SK-N-SH treated with all-trans-retinoic acid at 6 μM for 48 hours (cell line): ENCODE measurements around the gene HOXA13.

ENCODE experiments used
- ATAC-seq: fragments of 200-7000 bp; cut with Tn5 transposase; 3 replicates; pipeline ENCODE4 v1.9.1; 2020; ENCODE audit warnings: mild to moderate bottlenecking, moderate library complexity
- CSDC2 ChIP-seq: fragments of 250-450 bp; sonication (Bioruptor Pico); IDR thresholded peaks from 2 replicates; pipeline ENCODE4 v1.5.0; 2020; ENCODE audit warnings: mild to moderate bottlenecking, moderate library complexity
- CSRNP3 ChIP-seq: fragments of 250-450 bp; sonication (Bioruptor Pico); IDR thresholded peaks from 2 replicates; pipeline ENCODE4 v1.5.1; 2021; ENCODE audit warnings: mild to moderate bottlenecking, moderate library complexity
- ESRRG ChIP-seq: fragments of 250-450 bp; sonication (Bioruptor Pico); IDR thresholded peaks from 2 replicates; pipeline ENCODE4 v1.6.1; 2021; ENCODE audit warnings: mild to moderate bottlenecking
- OSR1 ChIP-seq: fragments of 250-450 bp; sonication (Bioruptor Pico); IDR thresholded peaks from 2 replicates; pipeline ENCODE4 v1.8.0; 2022; ENCODE audit warnings: moderate library complexity, mild to moderate bottlenecking, inconsistent platforms
- PATZ1 ChIP-seq: fragments of 250-450 bp; sonication (Bioruptor Pico); IDR thresholded peaks from 2 replicates; pipeline ENCODE4 v1.8.0; 2020; ENCODE audit warnings: mild to moderate bottlenecking, moderate library complexity, borderline replicate concordance
- POU6F1 ChIP-seq: fragments of 250-450 bp; sonication (Bioruptor Pico); IDR thresholded peaks from 2 replicates; pipeline ENCODE4 v1.8.0; 2021; ENCODE audit warnings: low read depth, mild to moderate bottlenecking, moderate library complexity, borderline replicate concordance
- PPARA ChIP-seq: fragments of 250-450 bp; sonication (Bioruptor Pico); IDR thresholded peaks from 2 replicates; pipeline ENCODE4 v1.5.0; 2020; ENCODE audit warnings: mild to moderate bottlenecking, borderline replicate concordance
- RARB ChIP-seq: fragments of 250-450 bp; sonication (Bioruptor Pico); IDR thresholded peaks from 2 replicates; pipeline ENCODE4 v1.8.0; 2021; ENCODE audit warnings: mild to moderate bottlenecking, moderate library complexity
- SNAI2 ChIP-seq: fragments of 250-450 bp; sonication (Bioruptor Pico); IDR thresholded peaks from 2 replicates; pipeline ENCODE4 v1.5.0; 2020; ENCODE audit warnings: mild to moderate bottlenecking, moderate library complexity
- TCF4 ChIP-seq: fragments of 250-450 bp; sonication (Bioruptor Pico); IDR thresholded peaks from 2 replicates; pipeline ENCODE4 v1.8.0; 2021; ENCODE audit warnings: mild to moderate bottlenecking, moderate library complexity, borderline replicate concordance
- TOX ChIP-seq: fragments of 250-450 bp; sonication (Bioruptor Pico); IDR thresholded peaks from 2 replicates; pipeline ENCODE4 v1.8.0; 2021; ENCODE audit warnings: mild to moderate bottlenecking, moderate library complexity, borderline replicate concordance
- ZC3H10 ChIP-seq: fragments of 250-450 bp; sonication (Bioruptor Pico); IDR thresholded peaks from 2 replicates; pipeline ENCODE4 v1.5.1; 2021; ENCODE audit warnings: mild to moderate bottlenecking, moderate library complexity
- ZFP3 ChIP-seq: fragments of 250-450 bp; sonication (Bioruptor Pico); IDR thresholded peaks from 2 replicates; pipeline ENCODE4 v1.5.0; 2020; ENCODE audit warnings: mild to moderate bottlenecking, moderate library complexity
- ZFP30 ChIP-seq: fragments of 450-650 bp; formaldehyde crosslinking; IDR thresholded peaks from 2 replicates; pipeline ENCODE4 v1.5.0; 2022; ENCODE audit warnings: mild to moderate bottlenecking, moderate library complexity
- ZNF565 ChIP-seq: fragments of 450-650 bp; formaldehyde crosslinking; conservative IDR thresholded peaks from 2 replicates; pipeline ENCODE4 v1.5.0; 2020; ENCODE audit warnings: low read depth, mild to moderate bottlenecking, moderate library complexity
- ZNF70 ChIP-seq: fragments of 450-650 bp; formaldehyde crosslinking; IDR thresholded peaks from 2 replicates; pipeline ENCODE4 v1.5.0; 2020; ENCODE audit warnings: mild to moderate bottlenecking, moderate library complexity
- ZNF8 ChIP-seq: fragments of 450-650 bp; formaldehyde crosslinking; IDR thresholded peaks from 2 replicates; pipeline ENCODE4 v1.5.0; 2020; ENCODE audit warnings: mild to moderate bottlenecking, moderate library complexity
- TF ChIP-seq, protein P1 (sequence below): fragments of 250-450 bp; sonication (Bioruptor Pico); IDR thresholded peaks from 2 replicates; pipeline ENCODE4 v1.5.0; 2020; ENCODE audit warnings: mild to moderate bottlenecking, moderate library complexity

Gene HOXA13

GRCh38 chr7:27201580-27202017 is 1.7 kb upstream of the HOXA13 start:
- peak; percentile 6 for ATAC-seq

DNA sequence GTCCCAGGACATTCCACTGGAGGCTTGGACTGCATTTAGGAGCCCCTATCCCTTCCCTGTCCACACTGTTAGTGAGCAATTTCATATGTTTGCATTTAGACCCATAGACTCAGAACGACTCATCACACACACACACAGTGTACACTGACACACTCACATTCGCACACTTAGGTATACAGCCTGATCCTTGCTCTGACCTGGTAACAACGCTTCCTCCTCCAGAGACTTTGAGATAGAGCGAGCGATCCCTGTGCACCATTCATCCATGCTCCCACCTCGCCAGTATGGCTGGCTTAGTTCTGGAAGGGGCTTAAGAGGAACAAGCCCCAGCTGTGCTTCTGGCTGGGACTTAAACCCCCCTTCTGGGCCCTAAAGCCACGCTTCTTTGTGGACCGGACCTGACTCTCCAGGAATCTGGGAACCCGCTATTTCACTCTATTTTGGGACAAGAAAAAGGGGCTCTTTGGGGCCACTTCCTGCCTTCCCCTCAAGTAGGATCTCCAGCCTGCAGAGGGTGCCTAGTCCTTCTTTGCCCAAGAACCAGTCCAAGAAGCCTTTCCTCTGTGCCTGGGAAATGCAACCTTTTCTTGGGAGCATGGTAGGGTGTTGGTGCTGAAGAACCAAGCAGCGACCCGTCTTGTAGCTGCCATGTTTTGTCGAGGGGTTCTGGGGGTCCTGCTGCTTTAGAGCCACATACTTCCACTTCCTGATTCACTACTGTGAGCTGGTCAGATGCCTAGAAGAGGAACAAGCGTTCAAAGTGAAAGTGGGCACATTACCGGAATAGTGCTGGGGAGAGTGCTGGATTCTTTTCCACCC is 1.1 kb upstream of the HOXA13 start:
- peak; percentile 23 for ATAC-seq
- TF ChIP-seq ZFP30 (no peak), CSRNP3 (CRISPR knock-in tag) (no peak), OSR1 (no peak), PATZ1 (no peak)

More at GRCh38 chr7:27201580-27202017, 1.7 kb upstream of the HOXA13 start:
- TF ChIP-seq OSR1 = no peak
- TF ChIP-seq TOX (CRISPR knock-in tag) = no peak
- no peak for TF ChIP-seq ZNF8
- no peak for TF ChIP-seq PATZ1
- no peak for TF ChIP-seq SNAI2 (CRISPR knock-in tag)
- no peak for TF ChIP-seq ZFP30
- TF ChIP-seq RARB (CRISPR knock-in tag) = no peak
- no peak for TF ChIP-seq CSRNP3 (CRISPR knock-in tag)
- TF ChIP-seq CSDC2 (CRISPR knock-in tag) = no peak
- TF ChIP-seq ZNF70 (CRISPR knock-in tag) = no peak
- TF ChIP-seq ZC3H10 = no peak
- no peak for TF ChIP-seq ZNF565 (CRISPR knock-in tag)
- TF ChIP-seq, protein P1, sequence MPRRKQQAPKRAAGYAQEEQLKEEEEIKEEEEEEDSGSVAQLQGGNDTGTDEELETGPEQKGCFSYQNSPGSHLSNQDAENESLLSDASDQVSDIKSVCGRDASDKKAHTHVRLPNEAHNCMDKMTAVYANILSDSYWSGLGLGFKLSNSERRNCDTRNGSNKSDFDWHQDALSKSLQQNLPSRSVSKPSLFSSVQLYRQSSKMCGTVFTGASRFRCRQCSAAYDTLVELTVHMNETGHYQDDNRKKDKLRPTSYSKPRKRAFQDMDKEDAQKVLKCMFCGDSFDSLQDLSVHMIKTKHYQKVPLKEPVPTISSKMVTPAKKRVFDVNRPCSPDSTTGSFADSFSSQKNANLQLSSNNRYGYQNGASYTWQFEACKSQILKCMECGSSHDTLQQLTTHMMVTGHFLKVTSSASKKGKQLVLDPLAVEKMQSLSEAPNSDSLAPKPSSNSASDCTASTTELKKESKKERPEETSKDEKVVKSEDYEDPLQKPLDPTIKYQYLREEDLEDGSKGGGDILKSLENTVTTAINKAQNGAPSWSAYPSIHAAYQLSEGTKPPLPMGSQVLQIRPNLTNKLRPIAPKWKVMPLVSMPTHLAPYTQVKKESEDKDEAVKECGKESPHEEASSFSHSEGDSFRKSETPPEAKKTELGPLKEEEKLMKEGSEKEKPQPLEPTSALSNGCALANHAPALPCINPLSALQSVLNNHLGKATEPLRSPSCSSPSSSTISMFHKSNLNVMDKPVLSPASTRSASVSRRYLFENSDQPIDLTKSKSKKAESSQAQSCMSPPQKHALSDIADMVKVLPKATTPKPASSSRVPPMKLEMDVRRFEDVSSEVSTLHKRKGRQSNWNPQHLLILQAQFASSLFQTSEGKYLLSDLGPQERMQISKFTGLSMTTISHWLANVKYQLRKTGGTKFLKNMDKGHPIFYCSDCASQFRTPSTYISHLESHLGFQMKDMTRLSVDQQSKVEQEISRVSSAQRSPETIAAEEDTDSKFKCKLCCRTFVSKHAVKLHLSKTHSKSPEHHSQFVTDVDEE (CRISPR knock-in tag) = no peak
- no peak for TF ChIP-seq POU6F1 (CRISPR knock-in tag)
- no peak for TF ChIP-seq ZFP3 (CRISPR knock-in tag)
- no peak for TF ChIP-seq TCF4 (CRISPR knock-in tag)
- no peak for TF ChIP-seq ESRRG (CRISPR knock-in tag)
- no peak for TF ChIP-seq PPARA
